Measurements from ENCODE around the gene CAPN10.

- TF ChIP-seq NFRKB (IDR thresholded peaks at IDR 0.05) (no peak), ARNT (IDR thresholded peaks at IDR 0.05) (no peak)
These were observed 9.9 kb upstream of the CAPN10 start for GRCh38 chr2:240576436-240577205.
